Colonic mucosa (tissue), 4 donors: ENCODE measurements around the gene ANK2. TPM values are rescaled to one million over a fixed set of nuclear protein-coding genes. Genes with fewer than 3 reads are reported as not detected.

Experiments
- DNase-seq: peaks from one replicate; pipeline ENCODE4 v3.0.0-alpha.2; 2020
- H3K27ac ChIP-seq: fragments of 200-600 bp; one replicate; pipeline ENCODE4 v1.8.0; 2021
- H3K27me3 ChIP-seq: fragments of 200-600 bp; one replicate; pipeline ENCODE4 v1.8.0; 2021
- H3K36me3 ChIP-seq: fragments of 200-600 bp; one replicate; pipeline ENCODE4 v1.8.0; 2021
- H3K4me1 ChIP-seq: fragments of 200-600 bp; one replicate; pipeline ENCODE4 v1.8.0; 2021; ENCODE audit warnings: mild to moderate bottlenecking
- H3K4me3 ChIP-seq: fragments of 200-600 bp; one replicate; pipeline ENCODE4 v1.8.0; 2021
- H3K9ac ChIP-seq, 2 donors: one replicate each; pipeline ENCODE4 v1.7.0; 2013; ENCODE audit warnings: control low read depth in 2 of 2, low read depth in 2 of 2, low read length in 2 of 2
- H3K9me3 ChIP-seq: fragments of 200-600 bp; one replicate; pipeline ENCODE4 v1.8.0; 2021
- CTCF ChIP-seq: fragments of 200-600 bp; IDR thresholded peaks from one replicate; pipeline ENCODE4 v1.8.0; 2022; ENCODE audit warnings: antibody characterized with exemption, mild to moderate bottlenecking
- intact Hi-C: fragments of 100-400 bp; cut with DNase I; formaldehyde crosslinking; loops from one replicate; pipeline ENCODE4 v1.14.1; 2022
- total RNA-seq, 2 donors: library from RNA; stranded (reverse); fragmentation: NEBNext Ultra II Directional in 1 of 2; extraction: Animal tissue kit (Norgen Biotek cat#: 25700) in 1 of 2; gene quantifications; one replicate each; pipeline ENCODE4 v1.2.1, GENCODE V29; 2021
- donor health status: healthy.
- donor health status: DM: no; HTN: no; CAD: no.
- donor health status: DM: no; HTN: no; CAD: no.

Gene ANK2
- total RNA-seq, 2 donors from 2014 or later = 4.6 to 20.7 TPM

GRCh38 chr4:113070755-113071154, 21.3 kb downstream of the ANK2 start:
- Histone ChIP-seq H3K4me1 (no peaks in the 10 kb centered on the region), H3K9ac (no peak overlapping the region), H3K27ac (no peak overlapping the region), H3K9me3 (no peaks in the 10 kb centered on the region), H3K27me3 (no peaks in the 10 kb centered on the region), H3K36me3 (no peaks in the 10 kb centered on the region), H3K4me3 (no peak overlapping the region)
- intact Hi-C loops = no loop called here
- no peak for TF ChIP-seq CTCF
- DNase-seq = no peak

- Histone ChIP-seq H3K4me3 (no peak overlapping the region), H3K36me3 (no peaks in the 10 kb centered on the region), H3K9me3 (no peaks in the 10 kb centered on the region), H3K27me3 (no peaks in the 10 kb centered on the region), H3K27ac (no peak overlapping the region), H3K4me1 (no peaks in the 10 kb centered on the region), H3K9ac (no peak overlapping the region)
- no peak for TF ChIP-seq CTCF
- DNase-seq = no peak
- intact Hi-C loops = no loop called here
Measured at GRCh38 chr4:113071274-113071673, 21.8 kb downstream of the ANK2 start.

GRCh38 chr4:113071805-113072204, 22.4 kb downstream of the ANK2 start:
- H3K9ac ChIP-seq = no peak overlapping the region
- no peaks in the 10 kb centered on the region for H3K4me1 ChIP-seq
- DNase-seq = no peak
- no peaks in the 10 kb centered on the region for H3K27me3 ChIP-seq
- intact Hi-C loops = no loop called here
- no peaks in the 10 kb centered on the region for H3K36me3 ChIP-seq
- no peak for TF ChIP-seq CTCF
- H3K4me3 ChIP-seq = no peak overlapping the region
- no peaks in the 10 kb centered on the region for H3K9me3 ChIP-seq
- H3K27ac ChIP-seq = no peak overlapping the region

- no peak for TF ChIP-seq CTCF
- H3K4me1 ChIP-seq = no peaks in the 10 kb centered on the region
- no peaks in the 10 kb centered on the region for H3K27me3 ChIP-seq
- H3K36me3 ChIP-seq = no peaks in the 10 kb centered on the region
- no peak overlapping the region for H3K9ac ChIP-seq
- H3K4me3 ChIP-seq = no peak overlapping the region
- H3K27ac ChIP-seq = no peak overlapping the region
- intact Hi-C loops = no loop called here
- no peaks in the 10 kb centered on the region for H3K9me3 ChIP-seq
- no peak for DNase-seq
Measured at GRCh38 chr4:113073451-113074005, 24.1 kb downstream of the ANK2 start.

GRCh38 chr4:113077575-113077974, 28.1 kb downstream of the ANK2 start:
- intact Hi-C loops = no loop called here
- no peak for DNase-seq
- Histone ChIP-seq H3K4me1 (no peaks in the 10 kb centered on the region), H3K27ac (no peak overlapping the region), H3K9me3 (no peaks in the 10 kb centered on the region), H3K36me3 (no peaks in the 10 kb centered on the region), H3K27me3 (no peaks in the 10 kb centered on the region), H3K9ac (no peak overlapping the region), H3K4me3 (no peak overlapping the region)
- no peak for TF ChIP-seq CTCF
